Measurements from ENCODE around the gene CALCOCO2. TPM values are rescaled to one million over a fixed set of nuclear protein-coding genes. Genes with fewer than 3 reads are reported as not detected.
A peak's percentile ranks its signal among the peaks of the same experiment; 100 is the strongest.

CALCOCO2 gene
- total RNA-seq, 1 experiment from 2014 or later, result 23.1 TPM

DNA sequence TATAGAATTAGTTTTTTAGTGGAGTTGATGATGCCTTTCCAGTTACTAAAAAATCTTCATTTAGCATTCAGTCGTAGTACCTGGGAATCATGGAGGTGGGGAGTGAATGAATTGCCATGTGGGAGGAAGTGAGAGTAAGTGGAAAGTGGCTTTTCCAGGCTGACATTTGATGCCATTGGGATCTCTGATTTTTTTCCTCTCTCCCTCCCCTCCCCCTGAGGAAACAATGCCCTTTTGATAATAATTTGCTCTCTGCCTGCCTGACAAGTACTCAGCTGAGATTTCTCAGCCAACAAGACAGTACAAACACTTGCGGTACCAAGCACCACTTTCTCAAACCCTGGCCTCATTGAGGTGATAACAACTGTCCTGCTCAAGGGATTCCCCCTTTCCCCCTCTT, 79.5 kb downstream of the CALCOCO2 start:
- Histone ChIP-seq H3K23me2 (ENCODE audit: insufficient read length, low read depth, low read length, poor library complexity, severe bottlenecking) (peaks cover 7% of the 10 kb centered on the region), H3K9ac (ENCODE audit: extremely low read depth, insufficient read length, low read length) (no peak overlapping the region), H3K56ac (ENCODE audit: insufficient read length, low read depth, low read length) (no peak overlapping the region), H2AFZ (ENCODE audit: low read length) (no peak overlapping the region), H3K14ac (ENCODE audit: insufficient read depth, low read length) (no peak overlapping the region), H3K9me3 (ENCODE audit: control insufficient read depth, low read depth, low read length) (no peaks in the 10 kb centered on the region), H3K27ac (ENCODE audit: insufficient read length, low read depth, low read length) (no peak overlapping the region), H3K4me1 (ENCODE audit: insufficient read depth, low read length) (peaks cover 7% of the 10 kb centered on the region; the same call in 1 of the 2 replicates), H2BK15ac (ENCODE audit: low read depth, low read length) (no peak overlapping the region), H2BK120ac (ENCODE audit: low read depth, low read length, poor library complexity, severe bottlenecking) (no peak overlapping the region), H2BK12ac (ENCODE audit: insufficient read length, low read depth, low read length) (no peak overlapping the region), H2AK5ac (ENCODE audit: insufficient read length, low read length) (no peak overlapping the region), H3K79me2 (ENCODE audit: insufficient read depth, low read length) (peaks cover 35% of the 10 kb centered on the region), H3K27me3 (ENCODE audit: insufficient read depth, low read length) (no peaks in the 10 kb centered on the region), H4K8ac (replicated peaks; ENCODE audit: insufficient read length, low read depth, low read length) (no peak overlapping the region), H4K5ac (ENCODE audit: insufficient read length, low read depth, low read length) (no peak overlapping the region), H4K20me1 (ENCODE audit: control insufficient read depth, insufficient read depth, insufficient read length) (peaks cover 2% of the 10 kb centered on the region), H2BK5ac (ENCODE audit: insufficient read length, low read length) (no peak overlapping the region), H3K4me2 (ENCODE audit: insufficient read depth, insufficient read length, low read length) (peak overlapping the region; percentile 100), H4K91ac (ENCODE audit: insufficient read length, low read depth, low read length) (no peak overlapping the region), H3K23ac (ENCODE audit: insufficient read length, low read depth, low read length) (no peak overlapping the region), H3K18ac (ENCODE audit: insufficient read length, low read depth, low read length) (no peak overlapping the region), H3T11ph (ENCODE audit: low read length) (no peak overlapping the region), H3K79me1 (ENCODE audit: insufficient read depth, low read depth, low read length, poor library complexity, severe bottlenecking) (peaks cover 24% of the 10 kb centered on the region), H3K4ac (ENCODE audit: low read depth, low read length) (no peak overlapping the region), H2BK20ac (ENCODE audit: low read depth, low read length, poor library complexity, severe bottlenecking) (no peak overlapping the region)
- WGBS (ENCODE audit: extremely low coverage, insufficient read length, low lambda C conversion rate), result no CpG with 5 or more reads among the region's 2 CpGs
- H3K4me1 Mint-ChIP-seq, result peaks cover 25 to 26% of the 10 kb centered on the region in 2 experiments
- peaks cover 38 to 57% (median 56%) of the 10 kb centered on the region in 3 experiments for H3K36me3 Mint-ChIP-seq (ENCODE audit: insufficient read depth in 1 of 3, low read depth in 3 of 3)
- no peaks in the 10 kb centered on the region for H3K9me3 Mint-ChIP-seq
- TF ChIP-seq, protein P1, sequence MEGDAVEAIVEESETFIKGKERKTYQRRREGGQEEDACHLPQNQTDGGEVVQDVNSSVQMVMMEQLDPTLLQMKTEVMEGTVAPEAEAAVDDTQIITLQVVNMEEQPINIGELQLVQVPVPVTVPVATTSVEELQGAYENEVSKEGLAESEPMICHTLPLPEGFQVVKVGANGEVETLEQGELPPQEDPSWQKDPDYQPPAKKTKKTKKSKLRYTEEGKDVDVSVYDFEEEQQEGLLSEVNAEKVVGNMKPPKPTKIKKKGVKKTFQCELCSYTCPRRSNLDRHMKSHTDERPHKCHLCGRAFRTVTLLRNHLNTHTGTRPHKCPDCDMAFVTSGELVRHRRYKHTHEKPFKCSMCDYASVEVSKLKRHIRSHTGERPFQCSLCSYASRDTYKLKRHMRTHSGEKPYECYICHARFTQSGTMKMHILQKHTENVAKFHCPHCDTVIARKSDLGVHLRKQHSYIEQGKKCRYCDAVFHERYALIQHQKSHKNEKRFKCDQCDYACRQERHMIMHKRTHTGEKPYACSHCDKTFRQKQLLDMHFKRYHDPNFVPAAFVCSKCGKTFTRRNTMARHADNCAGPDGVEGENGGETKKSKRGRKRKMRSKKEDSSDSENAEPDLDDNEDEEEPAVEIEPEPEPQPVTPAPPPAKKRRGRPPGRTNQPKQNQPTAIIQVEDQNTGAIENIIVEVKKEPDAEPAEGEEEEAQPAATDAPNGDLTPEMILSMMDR (conservative IDR thresholded peaks at IDR 0.05), result no peak
- no peak for DNase-seq
- no peaks in the 10 kb centered on the region for H3K27me3 Mint-ChIP-seq (ENCODE audit: low read depth)
- H3K27ac Mint-ChIP-seq, result peak overlapping the region in 2 of 3 experiments; percentile 17 to 23; a peak in 1 of 7 replicates
- peak overlapping the region; percentile 89 to 94 for H3K4me3 Mint-ChIP-seq
